Breast epithelium (tissue), 3 donors: ENCODE data around the gene SLC22A17.

Experiments used
- POLR2A ChIP-seq: fragments of 450-650 bp; IDR thresholded peaks from one replicate; pipeline ENCODE4 v1.6.1; 2016; ENCODE audit warnings: antibody characterized with exemption, mild to moderate bottlenecking, moderate library complexity
- TF ChIP-seq, protein P1 (sequence below), 3 donors: fragments of 450-650 bp; IDR thresholded peaks; one replicate each; pipeline ENCODE4 v1.5.1; 2016 to 2017; ENCODE audit warnings: antibody characterized with exemption in 3 of 3, mild to moderate bottlenecking in 3 of 3, moderate library complexity in 3 of 3

DNA sequence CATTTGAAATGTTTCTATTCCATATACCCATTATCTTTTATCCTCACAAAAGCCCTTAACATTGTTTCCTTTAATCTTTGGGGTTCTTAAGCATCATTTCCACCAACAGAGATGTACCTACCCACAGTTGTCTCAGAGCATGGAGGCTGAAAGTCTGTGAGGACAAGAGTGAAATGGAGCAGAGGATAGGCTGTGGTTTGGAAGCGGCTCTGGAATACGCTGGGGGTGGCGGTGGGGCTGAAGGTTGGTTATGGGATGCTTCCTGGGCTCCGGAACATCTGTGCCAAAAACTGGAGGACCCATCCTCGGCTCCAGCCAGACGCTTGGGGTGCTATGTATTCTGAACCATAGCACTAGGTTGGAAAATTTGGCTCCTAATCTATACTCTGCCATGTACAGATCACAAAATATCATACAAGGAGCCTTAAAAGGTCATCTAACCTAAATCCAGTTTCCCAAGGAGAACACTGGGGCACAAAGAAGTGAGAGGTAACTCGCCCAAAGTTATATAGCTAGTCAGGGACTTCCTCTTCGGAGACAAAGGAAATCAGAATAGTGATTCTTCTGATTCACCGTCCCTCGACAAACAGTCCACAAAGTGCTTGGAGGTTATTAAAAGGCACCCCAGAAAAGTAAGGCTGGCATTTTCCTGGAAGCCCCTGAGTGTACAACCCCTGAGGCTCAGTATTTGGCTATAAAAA lies 52.6 kb downstream of the SLC22A17 start:
- TF ChIP-seq, protein P1, sequence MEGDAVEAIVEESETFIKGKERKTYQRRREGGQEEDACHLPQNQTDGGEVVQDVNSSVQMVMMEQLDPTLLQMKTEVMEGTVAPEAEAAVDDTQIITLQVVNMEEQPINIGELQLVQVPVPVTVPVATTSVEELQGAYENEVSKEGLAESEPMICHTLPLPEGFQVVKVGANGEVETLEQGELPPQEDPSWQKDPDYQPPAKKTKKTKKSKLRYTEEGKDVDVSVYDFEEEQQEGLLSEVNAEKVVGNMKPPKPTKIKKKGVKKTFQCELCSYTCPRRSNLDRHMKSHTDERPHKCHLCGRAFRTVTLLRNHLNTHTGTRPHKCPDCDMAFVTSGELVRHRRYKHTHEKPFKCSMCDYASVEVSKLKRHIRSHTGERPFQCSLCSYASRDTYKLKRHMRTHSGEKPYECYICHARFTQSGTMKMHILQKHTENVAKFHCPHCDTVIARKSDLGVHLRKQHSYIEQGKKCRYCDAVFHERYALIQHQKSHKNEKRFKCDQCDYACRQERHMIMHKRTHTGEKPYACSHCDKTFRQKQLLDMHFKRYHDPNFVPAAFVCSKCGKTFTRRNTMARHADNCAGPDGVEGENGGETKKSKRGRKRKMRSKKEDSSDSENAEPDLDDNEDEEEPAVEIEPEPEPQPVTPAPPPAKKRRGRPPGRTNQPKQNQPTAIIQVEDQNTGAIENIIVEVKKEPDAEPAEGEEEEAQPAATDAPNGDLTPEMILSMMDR (IDR thresholded peaks at IDR 0.05), result no peak
- TF ChIP-seq POLR2A, result no peak
